ENCODE results near the gene FAF1. TPM values are rescaled to one million over a fixed set of nuclear protein-coding genes. Genes with fewer than 3 reads are reported as not detected.

The FAF1 gene
- total and polyA plus RNA-seq, 8 donors, result 47.4 to 58.3 (median 53.2) TPM

- Histone ChIP-seq H3K27ac (no peak overlapping the region), H3K4me1 (peaks cover 0 to 12% of the 10 kb centered on the region in 2 donors), H3K36me3 (no peaks in the 10 kb centered on the region), H3K27me3 (no peaks in the 10 kb centered on the region), H3K9me3 (no peaks in the 10 kb centered on the region), H3K4me3 (no peak overlapping the region)
- no peak for TF ChIP-seq CTCF (IDR thresholded peaks at IDR 0.05)
- DNase-seq (no peak), ATAC-seq (no peak)
- intact Hi-C loops (cut with DNase I), result no loop called here
Measured at GRCh38 chr1:50705699-50706098, 254.4 kb downstream of the FAF1 start.

- H3K27ac ChIP-seq, result no peak overlapping the region
- H3K4me1 ChIP-seq, result peaks cover 0 to 12% of the 10 kb centered on the region in 2 donors
- no peak for ATAC-seq
- H3K4me3 ChIP-seq, result no peak overlapping the region
- intact Hi-C loops (cut with DNase I), result no loop called here
- H3K27me3 ChIP-seq, result no peaks in the 10 kb centered on the region
- no peaks in the 10 kb centered on the region for H3K36me3 ChIP-seq
- H3K9me3 ChIP-seq, result no peaks in the 10 kb centered on the region
- no peak for TF ChIP-seq CTCF (IDR thresholded peaks at IDR 0.05)
- no peak for DNase-seq
Measured at GRCh38 chr1:50705041-50705440, 255.0 kb downstream of the FAF1 start.

- Histone ChIP-seq H3K36me3 (no peaks in the 10 kb centered on the region), H3K4me3 (no peak overlapping the region), H3K4me1 (peaks cover 5 to 12% of the 10 kb centered on the region in 2 donors), H3K9me3 (no peaks in the 10 kb centered on the region), H3K27ac (no peak overlapping the region), H3K27me3 (no peaks in the 10 kb centered on the region)
- ATAC-seq (peak; percentile 86), DNase-seq (peak in 2 of 4 donors; percentile 12 to 37)
- intact Hi-C loops (cut with DNase I), result no loop called here
- peak; percentile 55 to 71 for TF ChIP-seq CTCF (IDR thresholded peaks at IDR 0.05)
Measured at GRCh38 chr1:50704126-50704525, 255.9 kb downstream of the FAF1 start.

- Histone ChIP-seq H3K27ac (peak overlapping the region in 1 of 2 donors; percentile 45), H3K4me1 (peaks cover 5 to 12% of the 10 kb centered on the region in 2 donors), H3K27me3 (no peaks in the 10 kb centered on the region), H3K36me3 (no peaks in the 10 kb centered on the region), H3K4me3 (no peak overlapping the region), H3K9me3 (no peaks in the 10 kb centered on the region)
- peak in 1 of 4 donors; percentile 10 for DNase-seq
- TF ChIP-seq CTCF (IDR thresholded peaks at IDR 0.05), result no peak
- peak; percentile 86 for ATAC-seq
- intact Hi-C loops (cut with DNase I), result no loop called here
Measured at GRCh38 chr1:50703240-50703639, 256.8 kb downstream of the FAF1 start.

GRCh38 chr1:50702395-50702794 is 257.7 kb downstream of the FAF1 start:
- intact Hi-C loops (cut with DNase I), result no loop called here
- no peak for TF ChIP-seq CTCF (IDR thresholded peaks at IDR 0.05)
- H3K27ac ChIP-seq, result peak overlapping the region; percentile 14 to 45

More at GRCh38 chr1:50702395-50702794, 257.7 kb downstream of the FAF1 start:
- H3K9me3 ChIP-seq, result no peaks in the 10 kb centered on the region
- H3K4me3 ChIP-seq, result no peak overlapping the region
- H3K27me3 ChIP-seq, result no peaks in the 10 kb centered on the region
- peaks cover 5 to 12% of the 10 kb centered on the region in 2 donors for H3K4me1 ChIP-seq
- no peaks in the 10 kb centered on the region for H3K36me3 ChIP-seq
- DNase-seq (no peak), ATAC-seq (no peak)
